Loucy (cell line): ENCODE data around the gene GPR78.

Experiments
- CTCF ChIP-seq: fragments of 200-600 bp; sonication (generic); conservative IDR thresholded peaks from 2 replicates; pipeline ENCODE4 v1.5.1; 2014; ENCODE audit warnings: mild to moderate bottlenecking, antibody characterized with exemption, low read length
- EZH2phosphoT487 ChIP-seq: fragments of 200-600 bp; IDR thresholded peaks from 2 replicates; pipeline ENCODE4 v1.6.1; 2018; ENCODE audit warnings: antibody characterized with exemption, mild to moderate bottlenecking, moderate library complexity, borderline replicate concordance

GRCh38 chr4:8588196-8588470 is 7.9 kb downstream of the GPR78 start:
- TF ChIP-seq CTCF: no peak
- TF ChIP-seq EZH2phosphoT487: no peak
